GM19238 (cell line): Measurements from ENCODE around the gene TIMP4.

ENCODE experiments used
- DNase-seq: peaks from one replicate; pipeline ENCODE4 v3.0.0; 2011; ENCODE audit warnings: low spot score; ENCODE audit not compliant: insufficient read length

The TIMP4 gene

GRCh38 chr3:12147049-12147780, 11.5 kb downstream of the TIMP4 start:
- no peak for DNase-seq

GRCh38 chr3:12143949-12144504, 14.7 kb downstream of the TIMP4 start:
- DNase-seq, result no peak

DNA sequence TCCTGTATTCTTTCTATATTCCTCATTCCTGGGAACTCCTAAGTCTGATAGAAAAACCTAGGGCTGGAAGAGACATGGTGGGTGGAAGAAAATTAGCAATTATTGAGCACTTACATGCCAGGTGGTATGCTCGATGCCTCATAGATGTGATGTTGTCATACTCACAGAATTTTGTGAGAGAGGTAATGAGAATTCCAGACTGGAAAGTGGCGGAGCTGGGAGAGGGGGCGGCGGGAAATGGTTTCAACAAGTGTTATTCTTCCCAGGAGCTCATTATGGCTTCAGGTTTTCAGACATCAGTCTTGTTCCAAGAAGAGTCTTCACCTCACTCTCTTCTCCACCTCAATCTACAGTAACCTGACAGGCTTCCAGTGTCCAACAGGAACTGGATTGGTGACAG, 16.2 kb downstream of the TIMP4 start:
- DNase-seq, result no peak

- no peak for DNase-seq
Observed at GRCh38 chr3:12141350-12141749, 17.4 kb downstream of the TIMP4 start.

GRCh38 chr3:12139111-12139511, 19.6 kb downstream of the TIMP4 start:
- DNase-seq, result no peak

DNA sequence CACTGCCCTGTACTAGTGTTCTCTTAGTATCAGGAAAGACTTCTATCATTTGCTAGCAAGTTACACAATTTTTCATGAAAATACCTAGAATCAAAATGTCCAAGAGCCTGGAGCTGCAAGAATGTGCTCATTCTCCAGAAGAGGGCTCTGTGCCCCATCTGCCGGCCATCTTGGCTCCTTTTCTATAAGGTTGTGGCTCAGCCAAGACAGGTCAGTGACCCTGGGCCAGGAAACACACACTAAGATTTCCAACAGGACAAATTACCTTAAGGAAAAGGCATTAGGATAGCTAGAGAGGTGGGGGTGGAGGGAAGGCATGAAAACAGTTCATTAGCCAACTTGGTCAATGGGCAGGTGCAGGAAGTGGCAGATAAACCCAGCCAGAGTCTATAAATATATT, 20.7 kb downstream of the TIMP4 start:
- DNase-seq, result no peak

- DNase-seq, result no peak
Observed at GRCh38 chr3:12136371-12136770, 22.3 kb downstream of the TIMP4 start.

- DNase-seq, result peak; percentile 28
Observed at GRCh38 chr3:12135029-12135657, 23.6 kb downstream of the TIMP4 start.

- no peak for DNase-seq
Observed at GRCh38 chr3:12132881-12133280, 25.8 kb downstream of the TIMP4 start.

DNA sequence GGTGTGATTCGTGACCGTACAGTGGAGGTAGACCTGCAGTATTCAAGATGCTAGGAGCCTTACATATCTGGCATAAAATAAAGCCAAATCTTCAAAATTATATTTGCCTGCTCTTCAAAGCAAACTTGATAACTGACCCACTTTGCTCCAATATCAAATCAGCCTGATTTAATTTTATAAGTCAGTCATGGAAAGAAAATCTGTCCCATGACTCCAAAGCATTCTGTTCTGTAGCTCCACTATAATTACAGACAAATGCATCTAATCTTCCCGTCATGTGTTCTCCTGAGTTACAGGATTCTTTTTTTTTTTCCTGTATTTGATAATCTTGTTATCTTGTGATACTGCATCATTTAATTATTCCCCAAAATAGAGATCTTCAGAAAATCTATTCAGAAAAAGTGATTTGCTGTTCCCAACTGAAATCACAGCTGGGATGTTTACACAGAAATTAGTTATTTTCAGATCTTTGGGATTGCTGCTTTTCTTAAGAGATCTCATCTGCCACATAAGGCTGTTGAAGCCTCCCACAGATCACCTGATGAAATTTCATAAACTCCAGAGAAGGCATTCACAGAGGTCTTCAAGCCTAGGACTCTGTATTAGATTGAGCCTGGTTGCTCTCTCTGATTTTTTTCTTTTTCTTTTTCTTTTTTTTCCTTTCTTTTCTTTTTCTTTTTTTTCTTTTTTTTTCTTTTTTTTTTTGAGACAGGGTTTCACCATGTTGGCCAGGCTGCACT, 27.2 kb downstream of the TIMP4 start:
- DNase-seq, result no peak

GRCh38 chr3:12127391-12127790, 31.3 kb downstream of the TIMP4 start:
- no peak for DNase-seq

DNA sequence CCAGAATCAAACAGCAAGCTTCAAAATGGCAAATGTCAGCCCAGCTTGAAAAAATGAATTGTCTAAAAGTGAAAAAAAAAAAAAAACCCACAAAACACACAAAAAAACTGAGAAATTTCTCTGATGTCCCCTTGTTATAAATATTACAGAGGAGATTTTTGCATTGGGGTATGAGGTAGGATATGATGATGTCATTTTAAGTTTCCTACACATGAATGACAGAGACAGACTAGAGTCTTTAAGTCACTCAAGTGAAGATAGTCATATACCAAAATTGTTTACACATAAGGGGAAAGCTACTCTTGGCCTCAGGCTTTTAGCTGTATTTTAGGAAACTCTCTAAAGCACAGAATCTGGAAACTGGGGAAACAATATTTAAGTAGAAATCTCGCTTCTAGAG, 32.9 kb downstream of the TIMP4 start:
- no peak for DNase-seq

- DNase-seq, result no peak
Observed at GRCh38 chr3:12121466-12121865, 37.2 kb downstream of the TIMP4 start.

DNA sequence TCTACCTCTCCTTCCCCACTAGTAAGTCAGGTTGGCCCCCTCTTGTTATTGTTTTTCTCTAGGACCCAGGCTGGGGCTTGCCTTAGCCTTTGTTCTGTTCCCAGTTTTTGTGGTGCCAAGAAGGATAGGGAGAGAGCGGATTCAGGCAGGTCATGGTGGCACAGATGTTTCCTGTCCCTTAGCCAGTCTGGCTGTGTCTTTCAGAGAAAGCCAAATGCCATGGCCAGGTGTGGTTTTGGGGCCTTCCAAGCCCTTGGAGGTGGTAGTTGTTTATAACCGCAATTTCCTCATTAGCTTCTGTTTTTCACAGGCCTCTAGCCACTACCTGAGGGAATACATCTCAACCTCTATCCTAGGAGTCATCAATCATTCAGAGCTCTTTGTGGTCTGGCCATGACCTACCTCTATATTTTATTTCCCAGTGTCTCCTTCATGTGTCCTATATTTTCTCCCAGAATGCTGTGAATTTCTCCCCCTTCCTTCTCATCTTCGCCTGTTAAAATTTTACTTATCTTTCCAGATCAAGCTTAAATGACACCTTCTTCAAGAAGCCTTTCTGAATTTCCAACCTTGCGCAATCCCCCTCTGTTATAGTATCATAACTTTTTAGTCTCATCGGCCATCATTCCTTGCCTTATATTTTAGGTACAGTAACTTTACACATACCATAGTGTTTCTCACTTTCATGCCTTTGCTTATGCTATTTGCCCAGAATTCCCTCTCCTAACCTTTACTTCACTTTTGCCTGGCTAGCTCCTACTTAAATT, 38.2 kb downstream of the TIMP4 start:
- DNase-seq, result no peak

- no peak for DNase-seq
Observed at GRCh38 chr3:12117473-12117872, 41.2 kb downstream of the TIMP4 start.

GRCh38 chr3:12116870-12117269, 41.8 kb downstream of the TIMP4 start:
- no peak for DNase-seq

GRCh38 chr3:12115849-12116248, 42.9 kb downstream of the TIMP4 start:
- no peak for DNase-seq

DNA sequence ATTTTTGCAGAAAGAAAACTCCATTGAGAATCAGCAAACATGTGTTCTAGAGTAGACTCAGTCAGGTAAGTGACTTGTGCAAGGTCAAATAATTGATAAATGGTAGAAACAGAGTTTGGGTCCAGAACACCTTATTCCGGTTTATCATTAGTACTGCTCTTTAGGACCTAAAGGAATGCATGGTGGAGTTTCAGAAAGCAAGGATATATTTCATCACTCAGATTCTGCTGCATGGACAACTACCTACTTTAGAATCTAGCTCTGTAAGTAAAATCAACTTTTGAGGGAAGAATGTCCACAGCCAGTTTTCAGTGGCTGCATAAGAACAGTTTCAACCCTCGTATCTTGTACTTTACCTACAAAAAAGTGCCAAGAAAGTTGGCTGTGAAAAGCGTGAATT, 43.6 kb downstream of the TIMP4 start:
- no peak for DNase-seq

DNA sequence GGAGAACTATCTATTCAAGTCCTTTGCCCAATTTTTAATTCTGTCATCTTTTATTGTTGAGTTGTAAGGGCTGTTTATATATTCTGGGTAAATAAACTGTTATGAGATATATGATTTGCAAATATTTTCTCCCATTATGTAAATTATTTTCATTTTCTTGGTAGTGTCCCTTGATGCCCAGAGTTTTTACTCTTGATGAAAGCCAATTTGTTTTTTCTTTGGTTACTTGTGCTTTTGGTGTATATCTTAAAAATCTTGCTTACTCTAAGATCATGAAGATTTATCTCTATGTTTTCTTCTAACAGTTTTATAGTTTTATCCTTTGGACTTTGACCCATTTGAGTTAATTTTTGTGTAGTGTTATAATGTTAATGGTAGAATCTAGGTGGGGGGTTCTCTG, 44.5 kb downstream of the TIMP4 start:
- no peak for DNase-seq

DNA sequence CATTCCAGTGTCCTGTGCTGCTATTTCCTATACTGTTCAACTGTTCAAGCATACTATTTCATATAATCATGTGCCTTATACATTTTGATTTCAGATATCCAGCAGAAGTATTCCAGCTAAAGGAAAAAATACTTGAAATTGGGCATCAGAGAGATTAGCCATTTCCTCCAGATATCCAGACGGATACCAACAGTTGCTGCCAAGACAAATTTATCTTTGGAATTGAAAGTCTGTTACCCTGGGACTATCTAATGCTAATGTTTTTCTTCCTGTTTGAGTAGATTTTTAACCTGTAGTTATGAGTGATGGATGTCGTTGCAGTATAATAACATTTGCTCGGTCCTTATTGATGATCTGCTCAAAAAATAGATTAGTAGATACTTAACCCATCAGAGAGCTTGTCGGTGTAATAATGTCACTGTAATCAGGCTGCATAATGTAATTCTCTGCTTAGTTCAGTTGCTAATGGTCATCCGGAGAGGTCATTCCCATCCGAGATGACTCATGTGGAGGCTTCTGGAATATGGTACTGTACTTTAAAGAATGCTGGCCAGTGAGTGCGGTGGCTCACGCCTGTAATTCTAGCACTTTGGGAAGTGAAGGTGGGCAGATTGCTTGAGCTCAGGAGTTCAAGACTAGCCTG, 51.5 kb downstream of the TIMP4 start:
- DNase-seq, result no peak
